SK-N-SH (cell line): Measurements from ENCODE around the gene RAB34.

Experiments
- CHD2 ChIP-seq: fragments of 150-350 bp; IDR thresholded peaks from 2 replicates; pipeline ENCODE4 v1.6.1; 2018; ENCODE audit warnings: low read length; ENCODE audit not compliant: partially characterized antibody
- CTCF ChIP-seq: fragments of 200-600 bp; sonication (generic); IDR thresholded peaks from 2 replicates; pipeline ENCODE4 v1.6.1; 2017; ENCODE audit warnings: antibody characterized with exemption, mild to moderate bottlenecking, moderate library complexity
- EZH2phosphoT487 ChIP-seq: fragments of 200-600 bp; sonication (generic); IDR thresholded peaks from 2 replicates; pipeline ENCODE4 v1.6.1; 2017; ENCODE audit warnings: low read depth, mixed run types, mild to moderate bottlenecking, antibody characterized with exemption, moderate library complexity, borderline replicate concordance
- FOXJ3 ChIP-seq: sonication (generic); formaldehyde crosslinking; IDR thresholded peaks from 2 replicates; pipeline ENCODE4 v1.5.1; 2020; ENCODE audit warnings: mild to moderate bottlenecking, missing genetic modification reagents
- GATA2 ChIP-seq: sonication (generic); formaldehyde crosslinking; IDR thresholded peaks from 2 replicates; pipeline ENCODE4 v1.5.0; 2020; ENCODE audit warnings: mild to moderate bottlenecking, missing genetic modification reagents
- POLR2AphosphoS5 ChIP-seq: IDR thresholded peaks from 2 replicates; pipeline ENCODE4 v1.6.1; 2012; ENCODE audit warnings: low read depth, low read length
- RAD21 ChIP-seq: IDR thresholded peaks from 2 replicates; pipeline ENCODE4 v1.6.1; 2012; ENCODE audit warnings: mild to moderate bottlenecking, low read length
- SIN3A ChIP-seq: IDR thresholded peaks from 2 replicates; pipeline ENCODE4 v1.6.1; 2012; ENCODE audit warnings: low read depth, mild to moderate bottlenecking, low read length, moderate library complexity, borderline replicate concordance
- SMC3 ChIP-seq: IDR thresholded peaks from 2 replicates; pipeline ENCODE4 v1.6.1; 2012; ENCODE audit warnings: low read depth, low read length, improper control_type of control experiment
- TEAD4 ChIP-seq: IDR thresholded peaks from 2 replicates; pipeline ENCODE4 v1.4.0; 2012; ENCODE audit warnings: mild to moderate bottlenecking, borderline replicate concordance; ENCODE audit not compliant: insufficient read depth
- USF1 ChIP-seq: IDR thresholded peaks from 2 replicates; pipeline ENCODE4 v1.4.0; 2012; ENCODE audit warnings: low read depth, borderline replicate concordance
- USF2 ChIP-seq: fragments of 150-350 bp; IDR thresholded peaks from 2 replicates; pipeline ENCODE4 v1.6.1; 2017; ENCODE audit warnings: antibody characterized with exemption, low read length, low read depth, borderline replicate concordance
- YY1 ChIP-seq: IDR thresholded peaks from 2 replicates; pipeline ENCODE4 v1.4.0; 2012; ENCODE audit warnings: low read depth, mild to moderate bottlenecking

GRCh38 chr17:28716740-28717577, 709 bp downstream of the RAB34 start:
- TF ChIP-seq FOXJ3 (CRISPR knock-in tag) = no peak
- no peak for TF ChIP-seq GATA2 (CRISPR knock-in tag)
- TF ChIP-seq TEAD4 = no peak
- TF ChIP-seq CTCF = no peak
- no peak for TF ChIP-seq EZH2phosphoT487
- TF ChIP-seq SIN3A = no peak
- no peak for TF ChIP-seq YY1
- TF ChIP-seq USF2 = no peak
- no peak for TF ChIP-seq POLR2AphosphoS5
- TF ChIP-seq USF1 = no peak
- no peak for TF ChIP-seq SMC3
- TF ChIP-seq RAD21 = no peak
- no peak for TF ChIP-seq CHD2
